IMR-90 (cell line): ENCODE results near the gene TTC39B. TPM values are rescaled to one million over a fixed set of nuclear protein-coding genes. Genes with fewer than 3 reads are reported as not detected.

Experiments
- ATAC-seq: fragments of 200-7000 bp; cut with Tn5 transposase; 2 replicates; pipeline ENCODE4 v1.9.1; 2020; ENCODE audit warnings: low read depth, mild to moderate bottlenecking, moderate library complexity
- BruUV-seq: library from RNA; stranded (reverse); fragments of 400-500 nt; replicated peaks from 2 replicates; lab custom pipeline; 2021; lab: Mats Ljungman, UMichigan
- CTCF ChIA-PET: fragments of 300-600 bp; formaldehyde crosslinking; extraction: SDS; loops from one replicate; lab custom pipeline; 2021; ENCODE audit warnings: antibody characterized with exemption; lab: Yijun Ruan, JAX
- POLR2A ChIA-PET: fragments of 300-600 bp; sonication (Branson Sonifier 250); formaldehyde crosslinking; loops from one replicate; lab custom pipeline; 2022; ENCODE audit warnings: antibody characterized with exemption; ENCODE audit not compliant: unreplicated experiment; lab: Charles Lee
- DNase-seq: peaks from one replicate; pipeline ENCODE4 v3.0.0; 2013
- H2AFZ ChIP-seq: replicated peaks from 2 replicates; pipeline ENCODE3; 2013; ENCODE audit warnings: low read length, mild to moderate bottlenecking; ENCODE audit not compliant: poor library complexity
- H2AK5ac ChIP-seq: 2 replicates; pipeline ENCODE4 v1.6.1; 2013; ENCODE audit warnings: low read depth, low read length, inconsistent platforms
- H2AK9ac ChIP-seq: replicated peaks from 2 replicates; pipeline ENCODE3; 2013; ENCODE audit warnings: mild to moderate bottlenecking, low read depth, low read length, moderate library complexity; ENCODE audit not compliant: poor library complexity
- H2BK120ac ChIP-seq: 2 replicates; pipeline ENCODE4 v1.6.1; 2013; ENCODE audit warnings: low read depth, low read length, inconsistent platforms
- H2BK15ac ChIP-seq: 3 replicates; pipeline ENCODE4 v1.6.1; 2013; ENCODE audit warnings: low read depth, low read length, inconsistent platforms
- H2BK20ac ChIP-seq: 2 replicates; pipeline ENCODE4 v1.6.1; 2013; ENCODE audit warnings: low read depth, mild to moderate bottlenecking, inconsistent platforms, low read length, moderate library complexity
- H2BK5ac ChIP-seq: 2 replicates; pipeline ENCODE4 v1.6.1; 2013; ENCODE audit warnings: mild to moderate bottlenecking, low read depth, low read length, inconsistent platforms; ENCODE audit not compliant: poor library complexity, severe bottlenecking
- H3K14ac ChIP-seq: replicated peaks from 2 replicates; pipeline ENCODE4 v1.6.1; 2013; ENCODE audit warnings: low read depth, low read length, inconsistent platforms
- H3K18ac ChIP-seq: 2 replicates; pipeline ENCODE4 v1.6.1; 2013; ENCODE audit warnings: low read depth, low read length, control low read depth
- H3K23ac ChIP-seq: 2 replicates; pipeline ENCODE4 v1.6.1; 2013; ENCODE audit warnings: low read depth, low read length, inconsistent platforms
- H3K27ac ChIP-seq: 2 replicates; pipeline ENCODE4 v1.5.1; 2013; ENCODE audit warnings: mild to moderate bottlenecking, control low read depth, low read length; ENCODE audit not compliant: insufficient read depth
- H3K27me3 ChIP-seq: 2 replicates; pipeline ENCODE4 v1.6.1; 2013; ENCODE audit warnings: low read length; ENCODE audit not compliant: control insufficient read depth, insufficient read depth
- H3K36me3 ChIP-seq: 2 replicates; pipeline ENCODE4 v1.6.1; 2013; ENCODE audit warnings: low read length, mixed read lengths; ENCODE audit not compliant: control insufficient read depth, insufficient read depth
- H3K4ac ChIP-seq: 2 replicates; pipeline ENCODE4 v1.6.1; 2013; ENCODE audit warnings: low read depth, low read length, inconsistent platforms
- H3K4me1 ChIP-seq: 2 replicates; pipeline ENCODE4 v1.6.1; 2013; ENCODE audit warnings: low read length, mixed read lengths; ENCODE audit not compliant: control insufficient read depth, insufficient read depth
- H3K4me2 ChIP-seq: 2 replicates; pipeline ENCODE4 v1.6.1; 2013; ENCODE audit warnings: low read depth, mild to moderate bottlenecking, control low read depth, low read length, moderate library complexity
- H3K4me3 ChIP-seq: 2 replicates; pipeline ENCODE4 v1.5.1; 2013; ENCODE audit warnings: low read depth, mild to moderate bottlenecking, control low read depth, low read length, moderate library complexity; ENCODE audit not compliant: insufficient read depth
- H3K56ac ChIP-seq: 2 replicates; pipeline ENCODE4 v1.6.1; 2013; ENCODE audit warnings: low read length, inconsistent platforms; ENCODE audit not compliant: insufficient read depth; ENCODE audit errors: extremely low read depth
- H3K79me1 ChIP-seq, 2 experiments: 2 replicates each; pipeline ENCODE4 v1.6.1; 2013; ENCODE audit warnings: low read length in 2 of 2, inconsistent platforms in 1 of 2, low read depth in 1 of 2
- H3K9ac ChIP-seq: 2 replicates; pipeline ENCODE4 v1.6.1; 2013; ENCODE audit warnings: low read depth, low read length, control low read depth
- H3K9me1 ChIP-seq: 2 replicates; pipeline ENCODE4 v1.6.1; 2013; ENCODE audit warnings: low read length, inconsistent platforms; ENCODE audit not compliant: insufficient read depth
- H3K9me3 ChIP-seq: 2 replicates; pipeline ENCODE4 v1.6.1; 2013; ENCODE audit warnings: low read length; ENCODE audit not compliant: control insufficient read depth, insufficient read depth
- H4K20me1 ChIP-seq: 2 replicates; pipeline ENCODE4 v1.6.1; 2013; ENCODE audit warnings: low read length, inconsistent platforms; ENCODE audit not compliant: insufficient read depth
- H4K5ac ChIP-seq: 2 replicates; pipeline ENCODE4 v1.6.1; 2013; ENCODE audit warnings: mild to moderate bottlenecking, low read depth, low read length, control low read depth
- H4K8ac ChIP-seq, 2 experiments: 2 replicates each; pipeline ENCODE4 v1.6.1; 2013; ENCODE audit warnings: low read depth in 2 of 2, low read length in 2 of 2, control low read depth in 1 of 2, inconsistent platforms in 1 of 2
- H4K91ac ChIP-seq: 2 replicates; pipeline ENCODE4 v1.6.1; 2013; ENCODE audit warnings: low read depth, low read length, inconsistent platforms; ENCODE audit not compliant: insufficient read depth
- BHLHE40 ChIP-seq: fragments of 150-350 bp; IDR thresholded peaks from 2 replicates; pipeline ENCODE4 v1.6.1; 2016; ENCODE audit warnings: mild to moderate bottlenecking, low read depth, low read length
- CEBPB ChIP-seq: IDR thresholded peaks from 2 replicates; pipeline ENCODE4 v1.6.1; 2012; ENCODE audit warnings: low read depth, low read length, improper control_type of control experiment
- CHD1 ChIP-seq: IDR thresholded peaks from 2 replicates; pipeline ENCODE4 v1.6.1; 2012; ENCODE audit warnings: low read depth, low read length, improper control_type of control experiment
- FOS ChIP-seq: fragments of 150-350 bp; IDR thresholded peaks from 2 replicates; pipeline ENCODE4 v1.6.1; 2016; ENCODE audit warnings: low read depth, low read length
- MAFK ChIP-seq: IDR thresholded peaks from 2 replicates; pipeline ENCODE4 v1.6.1; 2012; ENCODE audit warnings: low read depth, low read length, improper control_type of control experiment
- MAZ ChIP-seq: IDR thresholded peaks from 2 replicates; pipeline ENCODE4 v1.6.1; 2012; ENCODE audit warnings: low read depth, mild to moderate bottlenecking, low read length, improper control_type of control experiment, moderate library complexity, borderline replicate concordance
- MXI1 ChIP-seq: IDR thresholded peaks from 2 replicates; pipeline ENCODE4 v1.6.1; 2012; ENCODE audit warnings: low read depth, mild to moderate bottlenecking, low read length, moderate library complexity, borderline replicate concordance
- NFE2L2 ChIP-seq: fragments of 150-350 bp; IDR thresholded peaks from 2 replicates; pipeline ENCODE4 v1.6.1; 2016; ENCODE audit warnings: low read depth, mild to moderate bottlenecking, low read length
- POLR2A ChIP-seq: IDR thresholded peaks from 2 replicates; pipeline ENCODE4 v1.6.1; 2012; ENCODE audit warnings: mild to moderate bottlenecking, low read depth, low read length
- RAD21 ChIP-seq: IDR thresholded peaks from 2 replicates; pipeline ENCODE4 v1.6.1; 2012; ENCODE audit warnings: low read length, improper control_type of control experiment
- RCOR1 ChIP-seq: IDR thresholded peaks from 2 replicates; pipeline ENCODE4 v1.6.1; 2012; ENCODE audit warnings: mild to moderate bottlenecking, low read length, improper control_type of control experiment; ENCODE audit not compliant: insufficient replicate concordance
- RFX5 ChIP-seq: IDR thresholded peaks from 2 replicates; pipeline ENCODE4 v1.8.0; 2012; ENCODE audit warnings: low read depth, mild to moderate bottlenecking, low read length, moderate library complexity
- SMC3 ChIP-seq: fragments of 150-350 bp; IDR thresholded peaks from 2 replicates; pipeline ENCODE4 v1.6.1; 2016; ENCODE audit warnings: low read depth, mild to moderate bottlenecking, antibody characterized with exemption, low read length, moderate library complexity
- WGBS, 2 experiments: methylation state at CpG; one replicate each; pipeline versions ENCODE4 v1.1.5 to v1.1.7; 2013; ENCODE audit warnings: missing lambda C conversion rate in 2 of 2; ENCODE audit not compliant: insufficient read length in 1 of 2; ENCODE audit errors: extremely low coverage in 2 of 2; 5-methylcytosine and 5-hydroxymethylcytosine counted together
- dilution Hi-C: fragments of 300-500 bp; cut with HindIII; formaldehyde crosslinking; loops from one replicate; pipeline ENCODE4 v1.14.3; 2018; ENCODE audit warnings: low sequenced_read_pairs; ENCODE audit not compliant: unreplicated experiment
- in situ Hi-C: fragments of 300-500 bp; cut with MboI; formaldehyde crosslinking; loops from 3 replicates; pipeline ENCODE4 v1.14.3; 2019; ENCODE audit warnings: low sequenced_read_pairs, inconsistent platforms, mixed read lengths
- intact Hi-C: fragments of 100-400 bp; cut with micrococcal nuclease; formaldehyde crosslinking; loops from 2 replicates; pipeline ENCODE4 v1.10.0; 2022
- polyA plus RNA-seq, 3 experiments: library from polyadenylated mRNA; depleted of rRNA; stranded (reverse); fragments of >200 nt; gene quantifications; 2 replicates each; pipeline ENCODE4 v1.2.3, GENCODE V29; 2012; ENCODE audit warnings: low replicate concordance in 1 of 3
- total RNA-seq: library from RNA; depleted of rRNA; stranded (reverse); fragments of >200 nt; gene quantifications from 2 replicates; pipeline ENCODE4 v1.2.3, GENCODE V29; 2012
- TF ChIP-seq, protein P1 (sequence below): fragments of 150-350 bp; IDR thresholded peaks from 2 replicates; pipeline ENCODE4 v1.6.1; 2016; ENCODE audit warnings: low read depth, mild to moderate bottlenecking, low read length, moderate library complexity, borderline replicate concordance
- TF ChIP-seq, protein P2 (sequence below): fragments of 150-350 bp; IDR thresholded peaks from 2 replicates; pipeline ENCODE4 v1.6.1; 2017; ENCODE audit warnings: mild to moderate bottlenecking, antibody characterized with exemption, low read length, low read depth
- TF ChIP-seq, protein P3 (sequence below): conservative IDR thresholded peaks from 2 replicates; pipeline ENCODE4 v1.5.1; 2012; ENCODE audit warnings: mild to moderate bottlenecking, low read depth, low read length, improper control_type of control experiment

TTC39B gene
- total and polyA plus RNA-seq, 2 of the 4 experiments (the other 2 are of a cell fraction): 2.5 to 12.2 TPM

- H4K91ac ChIP-seq: no peak overlapping the region
- dilution Hi-C loops (no loop called here), intact Hi-C loops (no loop called here), in situ Hi-C loops (no loop called here)
- H3K4me1 ChIP-seq: peaks cover 14% of the 10 kb centered on the region
- no peak overlapping the region for H3K4me2 ChIP-seq
- H3K23ac ChIP-seq: no peak overlapping the region
- no peak overlapping the region for H2AK9ac ChIP-seq
- H2BK120ac ChIP-seq: no peak overlapping the region
- H2BK20ac ChIP-seq: no peak overlapping the region
- H4K20me1 ChIP-seq: no peaks in the 10 kb centered on the region
- no peak overlapping the region for H2BK15ac ChIP-seq
- TF ChIP-seq RCOR1: no peak
- TF ChIP-seq, protein P1, sequence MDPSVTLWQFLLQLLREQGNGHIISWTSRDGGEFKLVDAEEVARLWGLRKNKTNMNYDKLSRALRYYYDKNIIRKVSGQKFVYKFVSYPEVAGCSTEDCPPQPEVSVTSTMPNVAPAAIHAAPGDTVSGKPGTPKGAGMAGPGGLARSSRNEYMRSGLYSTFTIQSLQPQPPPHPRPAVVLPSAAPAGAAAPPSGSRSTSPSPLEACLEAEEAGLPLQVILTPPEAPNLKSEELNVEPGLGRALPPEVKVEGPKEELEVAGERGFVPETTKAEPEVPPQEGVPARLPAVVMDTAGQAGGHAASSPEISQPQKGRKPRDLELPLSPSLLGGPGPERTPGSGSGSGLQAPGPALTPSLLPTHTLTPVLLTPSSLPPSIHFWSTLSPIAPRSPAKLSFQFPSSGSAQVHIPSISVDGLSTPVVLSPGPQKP: no peak
- no peak for TF ChIP-seq MAFK
- TF ChIP-seq POLR2A: no peak
- TF ChIP-seq MXI1: no peak
- no peak for TF ChIP-seq SMC3
- TF ChIP-seq RAD21: no peak
- no peak for TF ChIP-seq NFE2L2
- TF ChIP-seq FOS: no peak
- TF ChIP-seq CHD1: no peak
- no peak for TF ChIP-seq MAZ
- no peak for TF ChIP-seq BHLHE40
- no peak for TF ChIP-seq RFX5
- TF ChIP-seq, protein P2, sequence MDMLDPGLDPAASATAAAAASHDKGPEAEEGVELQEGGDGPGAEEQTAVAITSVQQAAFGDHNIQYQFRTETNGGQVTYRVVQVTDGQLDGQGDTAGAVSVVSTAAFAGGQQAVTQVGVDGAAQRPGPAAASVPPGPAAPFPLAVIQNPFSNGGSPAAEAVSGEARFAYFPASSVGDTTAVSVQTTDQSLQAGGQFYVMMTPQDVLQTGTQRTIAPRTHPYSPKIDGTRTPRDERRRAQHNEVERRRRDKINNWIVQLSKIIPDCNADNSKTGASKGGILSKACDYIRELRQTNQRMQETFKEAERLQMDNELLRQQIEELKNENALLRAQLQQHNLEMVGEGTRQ: no peak
- no peak for TF ChIP-seq CEBPB
- TF ChIP-seq, protein P3, sequence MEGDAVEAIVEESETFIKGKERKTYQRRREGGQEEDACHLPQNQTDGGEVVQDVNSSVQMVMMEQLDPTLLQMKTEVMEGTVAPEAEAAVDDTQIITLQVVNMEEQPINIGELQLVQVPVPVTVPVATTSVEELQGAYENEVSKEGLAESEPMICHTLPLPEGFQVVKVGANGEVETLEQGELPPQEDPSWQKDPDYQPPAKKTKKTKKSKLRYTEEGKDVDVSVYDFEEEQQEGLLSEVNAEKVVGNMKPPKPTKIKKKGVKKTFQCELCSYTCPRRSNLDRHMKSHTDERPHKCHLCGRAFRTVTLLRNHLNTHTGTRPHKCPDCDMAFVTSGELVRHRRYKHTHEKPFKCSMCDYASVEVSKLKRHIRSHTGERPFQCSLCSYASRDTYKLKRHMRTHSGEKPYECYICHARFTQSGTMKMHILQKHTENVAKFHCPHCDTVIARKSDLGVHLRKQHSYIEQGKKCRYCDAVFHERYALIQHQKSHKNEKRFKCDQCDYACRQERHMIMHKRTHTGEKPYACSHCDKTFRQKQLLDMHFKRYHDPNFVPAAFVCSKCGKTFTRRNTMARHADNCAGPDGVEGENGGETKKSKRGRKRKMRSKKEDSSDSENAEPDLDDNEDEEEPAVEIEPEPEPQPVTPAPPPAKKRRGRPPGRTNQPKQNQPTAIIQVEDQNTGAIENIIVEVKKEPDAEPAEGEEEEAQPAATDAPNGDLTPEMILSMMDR: no peak
- H3K56ac ChIP-seq: no peak overlapping the region
- H3K9me1 ChIP-seq: peaks cover 5% of the 10 kb centered on the region
- H3K36me3 ChIP-seq: peaks cover 6% of the 10 kb centered on the region; the same call in 1 of the 2 replicates
- ChIA-PET POLR2A (no interaction called here), CTCF (no interaction called here)
- no CpG with 5 or more reads among the region's 6 CpGs for WGBS, 2 experiments
- no peak overlapping the region for H3K27ac ChIP-seq
- no peaks in the 10 kb centered on the region for H3K9me3 ChIP-seq
- H3K14ac ChIP-seq: no peak overlapping the region
- H3K4ac ChIP-seq: no peak overlapping the region
- H4K8ac ChIP-seq: no peak overlapping the region
- ATAC-seq (no peak), DNase-seq (no peak)
- H3K9ac ChIP-seq: no peak overlapping the region
- no TSS peak for BruUV-seq
- H3K18ac ChIP-seq: no peak overlapping the region
- H2AFZ ChIP-seq: no peak overlapping the region
- no peak overlapping the region for H2AK5ac ChIP-seq
- peaks cover 25 to 65% of the 10 kb centered on the region in 2 experiments; a peak in 3 of 4 replicates for H3K79me1 ChIP-seq
- no peaks in the 10 kb centered on the region for H3K27me3 ChIP-seq
- H4K5ac ChIP-seq: no peak overlapping the region
- H3K4me3 ChIP-seq: no peak overlapping the region
- no peak overlapping the region for H2BK5ac ChIP-seq
Measured at GRCh38 chr9:15299374-15299939, 7.6 kb downstream of the TTC39B start.
